ENCODE results near the gene TRIM38. TPM values are rescaled to one million over a fixed set of nuclear protein-coding genes. Genes with fewer than 3 reads are reported as not detected.

The TRIM38 gene
- total and polyA plus RNA-seq, 2 experiments from 2014 or later: 5.2 to 8.6 TPM

- Histone ChIP-seq H3K4me1 (ENCODE audit: insufficient read depth) (no peaks in the 10 kb centered on the region), H3K79me2 (no peaks in the 10 kb centered on the region), H4K20me1 (ENCODE audit: insufficient read depth, poor library complexity, severe bottlenecking) (no peaks in the 10 kb centered on the region), H3K36me3 (replicated peaks; ENCODE audit: insufficient read depth, low read depth) (no peaks in the 10 kb centered on the region), H3K4me3 (no peak overlapping the region), H3K27ac (no peak overlapping the region), H3K9me2 (replicated peaks; ENCODE audit: insufficient read depth) (no peaks in the 10 kb centered on the region), H3K27me3 (no peaks in the 10 kb centered on the region), H3K9me3 (ENCODE audit: low read depth) (no peaks in the 10 kb centered on the region), H2AFZ (no peak overlapping the region), H3K4me2 (no peak overlapping the region)
- no peak for TF ChIP-seq EZH2 (IDR thresholded peaks at IDR 0.05; ENCODE audit: borderline replicate concordance)
- TF ChIP-seq, protein P1, sequence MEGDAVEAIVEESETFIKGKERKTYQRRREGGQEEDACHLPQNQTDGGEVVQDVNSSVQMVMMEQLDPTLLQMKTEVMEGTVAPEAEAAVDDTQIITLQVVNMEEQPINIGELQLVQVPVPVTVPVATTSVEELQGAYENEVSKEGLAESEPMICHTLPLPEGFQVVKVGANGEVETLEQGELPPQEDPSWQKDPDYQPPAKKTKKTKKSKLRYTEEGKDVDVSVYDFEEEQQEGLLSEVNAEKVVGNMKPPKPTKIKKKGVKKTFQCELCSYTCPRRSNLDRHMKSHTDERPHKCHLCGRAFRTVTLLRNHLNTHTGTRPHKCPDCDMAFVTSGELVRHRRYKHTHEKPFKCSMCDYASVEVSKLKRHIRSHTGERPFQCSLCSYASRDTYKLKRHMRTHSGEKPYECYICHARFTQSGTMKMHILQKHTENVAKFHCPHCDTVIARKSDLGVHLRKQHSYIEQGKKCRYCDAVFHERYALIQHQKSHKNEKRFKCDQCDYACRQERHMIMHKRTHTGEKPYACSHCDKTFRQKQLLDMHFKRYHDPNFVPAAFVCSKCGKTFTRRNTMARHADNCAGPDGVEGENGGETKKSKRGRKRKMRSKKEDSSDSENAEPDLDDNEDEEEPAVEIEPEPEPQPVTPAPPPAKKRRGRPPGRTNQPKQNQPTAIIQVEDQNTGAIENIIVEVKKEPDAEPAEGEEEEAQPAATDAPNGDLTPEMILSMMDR (IDR thresholded peaks at IDR 0.05; ENCODE audit: poor library complexity): no peak
- TF ChIP-seq EZH2phosphoT487 (IDR thresholded peaks at IDR 0.05; ENCODE audit: low read depth, severe bottlenecking, unreplicated experiment): no peak
- DNase-seq (ENCODE audit: low spot score): no peak
These were observed 40.9 kb upstream of the TRIM38 start for GRCh38 chr6:25921525-25922203.

- no peak for TF ChIP-seq EZH2 (IDR thresholded peaks at IDR 0.05; ENCODE audit: borderline replicate concordance)
- TF ChIP-seq, protein P1 (IDR thresholded peaks at IDR 0.05; ENCODE audit: poor library complexity): no peak
- TF ChIP-seq EZH2phosphoT487 (IDR thresholded peaks at IDR 0.05; ENCODE audit: low read depth, severe bottlenecking, unreplicated experiment): no peak
- no peaks in the 10 kb centered on the region for H3K4me1 ChIP-seq (ENCODE audit: insufficient read depth)
- H3K4me2 ChIP-seq: no peak overlapping the region
- DNase-seq (ENCODE audit: low spot score): no peak
- H4K20me1 ChIP-seq (ENCODE audit: insufficient read depth, poor library complexity, severe bottlenecking): no peaks in the 10 kb centered on the region
- H3K4me3 ChIP-seq: no peak overlapping the region
- H3K79me2 ChIP-seq: no peaks in the 10 kb centered on the region
- no peaks in the 10 kb centered on the region for H3K9me2 ChIP-seq (replicated peaks; ENCODE audit: insufficient read depth)
- H3K36me3 ChIP-seq (replicated peaks; ENCODE audit: insufficient read depth, low read depth): no peaks in the 10 kb centered on the region
- no peaks in the 10 kb centered on the region for H3K27me3 ChIP-seq
- H2AFZ ChIP-seq: no peak overlapping the region
- 89% methylated on average over 2 of the region's 2 CpGs for WGBS (ENCODE audit: low lambda C conversion rate, missing lambda C conversion rate)
- H3K27ac ChIP-seq: no peak overlapping the region
- H3K9me3 ChIP-seq (ENCODE audit: low read depth): no peaks in the 10 kb centered on the region
These were observed 40.3 kb upstream of the TRIM38 start for GRCh38 chr6:25922301-25922700.

- no peak for DNase-seq (ENCODE audit: low spot score)
- H3K4me3 ChIP-seq: no peak overlapping the region
- no peaks in the 10 kb centered on the region for H4K20me1 ChIP-seq (ENCODE audit: insufficient read depth, poor library complexity, severe bottlenecking)
- no peaks in the 10 kb centered on the region for H3K27me3 ChIP-seq
- WGBS (ENCODE audit: low lambda C conversion rate, missing lambda C conversion rate): 57% methylated on average over 1 of the region's 1 CpG
- TF ChIP-seq EZH2 (IDR thresholded peaks at IDR 0.05; ENCODE audit: borderline replicate concordance): no peak
- TF ChIP-seq, protein P1 (IDR thresholded peaks at IDR 0.05; ENCODE audit: poor library complexity): no peak
- TF ChIP-seq EZH2phosphoT487 (IDR thresholded peaks at IDR 0.05; ENCODE audit: low read depth, severe bottlenecking, unreplicated experiment): no peak
- H3K4me2 ChIP-seq: no peak overlapping the region
- no peak overlapping the region for H2AFZ ChIP-seq
- H3K9me2 ChIP-seq (replicated peaks; ENCODE audit: insufficient read depth): no peaks in the 10 kb centered on the region
- H3K36me3 ChIP-seq (replicated peaks; ENCODE audit: insufficient read depth, low read depth): no peaks in the 10 kb centered on the region
- peaks cover 12% of the 10 kb centered on the region for H3K4me1 ChIP-seq (ENCODE audit: insufficient read depth)
- no peak overlapping the region for H3K27ac ChIP-seq
- no peaks in the 10 kb centered on the region for H3K9me3 ChIP-seq (ENCODE audit: low read depth)
- H3K79me2 ChIP-seq: no peaks in the 10 kb centered on the region
These were observed 36.7 kb upstream of the TRIM38 start for GRCh38 chr6:25925876-25926275.
